ENCODE data around the gene DYNLT1.

DNA sequence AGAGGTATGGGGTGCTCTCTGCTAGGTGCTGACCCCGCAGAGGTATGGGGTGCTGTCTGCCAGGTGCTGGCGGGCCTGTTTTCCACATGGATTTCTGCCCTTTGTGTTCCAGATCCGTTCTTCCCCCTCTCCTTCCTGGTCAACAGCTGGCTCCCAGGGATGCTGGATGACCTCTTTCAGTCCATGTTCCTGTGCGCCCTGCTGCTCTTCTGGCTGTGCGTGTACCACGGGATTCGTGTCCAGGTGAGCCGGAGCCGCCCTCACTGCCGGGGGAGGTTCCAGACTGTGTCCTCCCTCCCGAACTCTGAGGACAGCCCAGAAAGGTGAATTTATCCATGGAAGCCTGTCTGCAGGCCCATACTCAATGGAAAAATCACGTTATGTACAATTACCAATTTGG, 36.3 kb downstream of the DYNLT1 start:
- no peak for TF ChIP-seq EZH2 (IDR thresholded peaks at IDR 0.05)
- TF ChIP-seq FOXP2 (optimal IDR thresholded peaks at IDR 0.05; ENCODE audit: control extremely low read depth, extremely low read length, insufficient read depth) = no peak
